Kidney (tissue), 14 donors: ENCODE measurements around the gene SUSD4. TPM values are rescaled to one million over a fixed set of nuclear protein-coding genes. Genes with fewer than 3 reads are reported as not detected.

ENCODE experiments used
- DNase-seq, 5 donors: peaks; one replicate each; pipeline ENCODE4 v3.0.0-alpha.2; 2013 to 2020
- FAIRE-seq: peaks from 2 replicates; lab custom pipeline; 2012; peaks lifted over from hg19 to GRCh38; lab: Jason Lieb, UNC
- H3K27ac ChIP-seq, 2 donors: one replicate each; pipeline ENCODE4 v1.7.0; 2013; ENCODE audit warnings: low read depth in 2 of 2, low read length in 2 of 2, inconsistent platforms in 1 of 2
- H3K27me3 ChIP-seq: one replicate; pipeline ENCODE4 v1.7.1; 2013; ENCODE audit warnings: low read length, inconsistent platforms; ENCODE audit not compliant: control insufficient read depth, insufficient read depth
- H3K36me3 ChIP-seq, 3 donors: one replicate each; pipeline versions ENCODE4 v1.7.0 to v1.7.1; 2013; ENCODE audit warnings: low read length in 3 of 3, control low read depth in 1 of 3, inconsistent platforms in 1 of 3; ENCODE audit not compliant: insufficient read depth in 3 of 3, control insufficient read depth in 2 of 3
- H3K4me1 ChIP-seq, 3 donors: one replicate each; pipeline versions ENCODE4 v1.7.0 to v1.7.1; 2013; ENCODE audit warnings: low read length in 3 of 3, inconsistent platforms in 1 of 3, low read depth in 1 of 3; ENCODE audit not compliant: control insufficient read depth in 2 of 3, insufficient read depth in 2 of 3
- H3K4me3 ChIP-seq, 3 donors: one replicate each; pipeline versions ENCODE4 v1.7.0 to v1.8.1; 2013; ENCODE audit warnings: low read length in 3 of 3, control low read depth in 1 of 3, inconsistent platforms in 1 of 3
- H3K9ac ChIP-seq, 3 donors: one replicate each; pipeline versions ENCODE4 v1.7.0 to v1.7.1; 2013; ENCODE audit warnings: low read length in 3 of 3, control low read depth in 1 of 3, inconsistent platforms in 1 of 3
- H3K9me3 ChIP-seq, 3 donors: one replicate each; pipeline versions ENCODE4 v1.7.0 to v1.7.1; 2013; ENCODE audit warnings: low read length in 3 of 3, control low read depth in 1 of 3, inconsistent platforms in 1 of 3; ENCODE audit not compliant: control insufficient read depth in 2 of 3, insufficient read depth in 1 of 3
- CTCF ChIP-seq: IDR thresholded peaks from 3 replicates; pipeline ENCODE4 v1.5.1; 2012; ENCODE audit warnings: mild to moderate bottlenecking, moderate library complexity, borderline replicate concordance; ENCODE audit not compliant: insufficient read depth; ENCODE audit errors: extremely low read depth
- intact Hi-C: fragments of 100-400 bp; cut with DNase I; formaldehyde crosslinking; loops from one replicate; pipeline ENCODE4 v1.11.1; 2022
- polyA plus RNA-seq: library from polyadenylated mRNA; stranded (reverse); fragments of 350-450 nt; fragmentation: Illumina TruSeq; extraction: RNeasy Lipid Tissue Mini Kit (QIAGEN cat#74804); gene quantifications from one replicate; pipeline ENCODE4 v1.2.3, GENCODE V29; 2014; ENCODE audit warnings: low read depth, low replicate concordance; ENCODE audit not compliant: insufficient read depth
- total RNA-seq: library from RNA; stranded (reverse); fragmentation: NEBNext Ultra II Directional; extraction: Animal tissue kit (Norgen Biotek cat#: 25700); gene quantifications from one replicate; pipeline ENCODE4 v1.2.1, GENCODE V29; 2021
- donor health status: control.
- donor health status: control.
- donor health status: control.
- donor health status: control.
- donor health status: control.
- donor health status: DM: yes; HTN: yes; CAD: no.
- donor health status: Normal renal cell carcinoma (clear cell type).

Gene SUSD4
- total and polyA plus RNA-seq, 2 donors from 2014 or later, result 14.0 to 23.7 TPM

GRCh38 chr1:223248770-223249140 is 115.2 kb downstream of the SUSD4 start:
- FAIRE-seq, result no peak
- TF ChIP-seq CTCF, result no peak

DNA sequence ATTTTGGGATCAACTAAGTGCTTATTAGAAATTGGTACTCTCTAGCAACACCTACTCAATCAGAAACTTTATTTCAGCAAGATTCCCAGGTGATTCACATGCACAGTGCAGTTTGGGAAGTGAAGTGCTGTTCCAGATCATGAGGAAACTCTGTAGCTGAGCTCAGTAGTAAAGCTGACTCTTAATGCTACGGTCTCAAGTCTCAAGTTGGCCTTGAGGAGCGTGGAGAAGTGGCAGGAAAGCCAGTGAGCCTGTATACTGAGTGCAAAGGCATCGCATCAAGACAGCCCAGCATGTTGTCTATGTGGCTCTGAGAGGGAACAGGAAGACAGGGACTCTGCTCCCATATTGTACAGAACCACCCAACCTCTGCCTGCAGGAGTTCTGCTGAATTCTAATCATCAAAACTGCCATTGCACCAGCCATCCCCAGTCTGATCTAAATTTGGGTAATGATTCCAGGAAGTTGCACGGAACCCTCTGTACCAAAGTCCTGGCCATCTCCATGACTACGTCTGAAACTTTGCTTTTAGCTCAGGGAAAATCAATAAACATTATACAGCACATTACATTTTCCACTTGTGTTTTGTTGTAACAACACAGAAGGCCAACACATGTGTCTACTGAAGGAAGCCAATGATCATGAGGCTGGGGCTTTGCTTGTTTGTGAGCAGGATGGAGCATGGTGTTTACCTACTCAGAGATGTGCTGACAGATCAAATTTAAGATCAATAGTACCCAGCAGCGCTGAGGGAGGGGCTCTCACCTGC is 115.8 kb downstream of the SUSD4 start:
- TF ChIP-seq CTCF, result no peak
- Histone ChIP-seq H3K4me3 (no peak overlapping the region), H3K27ac (no peak overlapping the region), H3K9me3 (no peaks in the 10 kb centered on the region), H3K4me1 (no peaks in the 10 kb centered on the region), H3K36me3 (no peaks in the 10 kb centered on the region), H3K9ac (no peak overlapping the region), H3K27me3 (no peaks in the 10 kb centered on the region)
- no peak for FAIRE-seq
- intact Hi-C loops, result no loop called here
- DNase-seq, result peak in 1 of 5 donors; percentile 4

More at GRCh38 chr1:223248770-223249140, 115.2 kb downstream of the SUSD4 start:
- H3K4me1 ChIP-seq, result no peaks in the 10 kb centered on the region
- no peak overlapping the region for H3K9ac ChIP-seq
- intact Hi-C loops, result no loop called here
- H3K27me3 ChIP-seq, result no peaks in the 10 kb centered on the region
- H3K4me3 ChIP-seq, result no peak overlapping the region
- no peaks in the 10 kb centered on the region for H3K36me3 ChIP-seq
- H3K27ac ChIP-seq, result no peak overlapping the region
- no peak for DNase-seq
- H3K9me3 ChIP-seq, result no peaks in the 10 kb centered on the region

DNA sequence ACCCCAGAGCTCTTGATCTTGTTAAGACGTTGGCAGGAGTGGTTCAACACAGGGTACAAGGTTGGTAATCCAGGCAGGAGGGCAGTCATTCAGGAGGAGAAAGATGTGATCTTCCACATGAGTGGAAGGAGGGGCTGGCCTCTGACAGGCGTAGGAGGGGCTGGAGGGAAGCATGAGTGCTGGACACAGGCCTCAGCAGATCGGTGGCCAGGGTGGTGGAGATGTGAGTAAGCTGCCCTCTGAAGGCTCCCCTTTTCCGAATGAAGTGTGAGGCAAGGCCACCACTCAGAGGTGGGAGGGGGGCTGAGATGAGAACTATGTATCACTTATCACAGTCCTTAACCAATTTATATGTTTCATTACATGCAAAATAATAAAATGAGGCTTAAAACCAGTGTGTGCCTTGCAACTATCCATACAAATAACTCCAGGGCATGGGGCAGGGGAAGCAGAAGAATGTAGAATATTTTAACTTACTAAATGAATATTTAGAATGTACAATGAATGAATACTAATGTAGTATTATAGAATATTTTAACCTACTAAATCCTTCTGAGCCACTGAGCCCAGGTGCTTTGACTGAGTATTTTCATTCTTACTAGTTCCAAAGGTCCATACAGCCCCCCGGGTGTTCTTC is 117.4 kb downstream of the SUSD4 start:
- H3K4me3 ChIP-seq, result no peak overlapping the region
- H3K27me3 ChIP-seq, result no peaks in the 10 kb centered on the region
- TF ChIP-seq CTCF, result no peak
- no peaks in the 10 kb centered on the region for H3K36me3 ChIP-seq
- no peaks in the 10 kb centered on the region for H3K4me1 ChIP-seq
- H3K27ac ChIP-seq, result no peak overlapping the region
- H3K9ac ChIP-seq, result no peak overlapping the region
- H3K9me3 ChIP-seq, result no peaks in the 10 kb centered on the region
- DNase-seq, result peak in 1 of 5 donors; percentile 7
- intact Hi-C loops, result no loop called here
- FAIRE-seq, result no peak
